IMR-90 (cell line): ENCODE data around the gene CARNS1. TPM values are rescaled to one million over a fixed set of nuclear protein-coding genes. Genes with fewer than 3 reads are reported as not detected.

Source experiments
- ATAC-seq: fragments of 200-7000 bp; cut with Tn5 transposase; 2 replicates; pipeline ENCODE4 v1.9.1; 2020; ENCODE audit warnings: low read depth, mild to moderate bottlenecking, moderate library complexity
- BruUV-seq: library from RNA; stranded (reverse); fragments of 400-500 nt; replicated peaks from 2 replicates; lab custom pipeline; 2021; lab: Mats Ljungman, UMichigan
- CTCF ChIA-PET: fragments of 300-600 bp; formaldehyde crosslinking; extraction: SDS; loops from one replicate; lab custom pipeline; 2021; ENCODE audit warnings: antibody characterized with exemption; lab: Yijun Ruan, JAX
- POLR2A ChIA-PET: fragments of 300-600 bp; sonication (Branson Sonifier 250); formaldehyde crosslinking; loops from one replicate; lab custom pipeline; 2022; ENCODE audit warnings: antibody characterized with exemption; ENCODE audit not compliant: unreplicated experiment; lab: Charles Lee
- DNase-seq: peaks from one replicate; pipeline ENCODE4 v3.0.0; 2013
- H2AFZ ChIP-seq: replicated peaks from 2 replicates; pipeline ENCODE3; 2013; ENCODE audit warnings: low read length, mild to moderate bottlenecking; ENCODE audit not compliant: poor library complexity
- H2AK5ac ChIP-seq: 2 replicates; pipeline ENCODE4 v1.6.1; 2013; ENCODE audit warnings: low read depth, low read length, inconsistent platforms
- H2AK9ac ChIP-seq: replicated peaks from 2 replicates; pipeline ENCODE3; 2013; ENCODE audit warnings: mild to moderate bottlenecking, low read depth, low read length, moderate library complexity; ENCODE audit not compliant: poor library complexity
- H2BK120ac ChIP-seq: 2 replicates; pipeline ENCODE4 v1.6.1; 2013; ENCODE audit warnings: low read depth, low read length, inconsistent platforms
- H2BK15ac ChIP-seq: 3 replicates; pipeline ENCODE4 v1.6.1; 2013; ENCODE audit warnings: low read depth, low read length, inconsistent platforms
- H2BK20ac ChIP-seq: 2 replicates; pipeline ENCODE4 v1.6.1; 2013; ENCODE audit warnings: low read depth, mild to moderate bottlenecking, inconsistent platforms, low read length, moderate library complexity
- H2BK5ac ChIP-seq: 2 replicates; pipeline ENCODE4 v1.6.1; 2013; ENCODE audit warnings: mild to moderate bottlenecking, low read depth, low read length, inconsistent platforms; ENCODE audit not compliant: poor library complexity, severe bottlenecking
- H3K14ac ChIP-seq: replicated peaks from 2 replicates; pipeline ENCODE4 v1.6.1; 2013; ENCODE audit warnings: low read depth, low read length, inconsistent platforms
- H3K18ac ChIP-seq: 2 replicates; pipeline ENCODE4 v1.6.1; 2013; ENCODE audit warnings: low read depth, low read length, control low read depth
- H3K23ac ChIP-seq: 2 replicates; pipeline ENCODE4 v1.6.1; 2013; ENCODE audit warnings: low read depth, low read length, inconsistent platforms
- H3K27ac ChIP-seq: 2 replicates; pipeline ENCODE4 v1.5.1; 2013; ENCODE audit warnings: mild to moderate bottlenecking, control low read depth, low read length; ENCODE audit not compliant: insufficient read depth
- H3K27me3 ChIP-seq: 2 replicates; pipeline ENCODE4 v1.6.1; 2013; ENCODE audit warnings: low read length; ENCODE audit not compliant: control insufficient read depth, insufficient read depth
- H3K36me3 ChIP-seq: 2 replicates; pipeline ENCODE4 v1.6.1; 2013; ENCODE audit warnings: low read length, mixed read lengths; ENCODE audit not compliant: control insufficient read depth, insufficient read depth
- H3K4ac ChIP-seq: 2 replicates; pipeline ENCODE4 v1.6.1; 2013; ENCODE audit warnings: low read depth, low read length, inconsistent platforms
- H3K4me1 ChIP-seq: 2 replicates; pipeline ENCODE4 v1.6.1; 2013; ENCODE audit warnings: low read length, mixed read lengths; ENCODE audit not compliant: control insufficient read depth, insufficient read depth
- H3K4me2 ChIP-seq: 2 replicates; pipeline ENCODE4 v1.6.1; 2013; ENCODE audit warnings: low read depth, mild to moderate bottlenecking, control low read depth, low read length, moderate library complexity
- H3K4me3 ChIP-seq: 2 replicates; pipeline ENCODE4 v1.5.1; 2013; ENCODE audit warnings: low read depth, mild to moderate bottlenecking, control low read depth, low read length, moderate library complexity; ENCODE audit not compliant: insufficient read depth
- H3K56ac ChIP-seq: 2 replicates; pipeline ENCODE4 v1.6.1; 2013; ENCODE audit warnings: low read length, inconsistent platforms; ENCODE audit not compliant: insufficient read depth; ENCODE audit errors: extremely low read depth
- H3K79me1 ChIP-seq, 2 experiments: 2 replicates each; pipeline ENCODE4 v1.6.1; 2013; ENCODE audit warnings: low read length in 2 of 2, inconsistent platforms in 1 of 2, low read depth in 1 of 2
- H3K9ac ChIP-seq: 2 replicates; pipeline ENCODE4 v1.6.1; 2013; ENCODE audit warnings: low read depth, low read length, control low read depth
- H3K9me1 ChIP-seq: 2 replicates; pipeline ENCODE4 v1.6.1; 2013; ENCODE audit warnings: low read length, inconsistent platforms; ENCODE audit not compliant: insufficient read depth
- H3K9me3 ChIP-seq: 2 replicates; pipeline ENCODE4 v1.6.1; 2013; ENCODE audit warnings: low read length; ENCODE audit not compliant: control insufficient read depth, insufficient read depth
- H4K20me1 ChIP-seq: 2 replicates; pipeline ENCODE4 v1.6.1; 2013; ENCODE audit warnings: low read length, inconsistent platforms; ENCODE audit not compliant: insufficient read depth
- H4K5ac ChIP-seq: 2 replicates; pipeline ENCODE4 v1.6.1; 2013; ENCODE audit warnings: mild to moderate bottlenecking, low read depth, low read length, control low read depth
- H4K8ac ChIP-seq, 2 experiments: 2 replicates each; pipeline ENCODE4 v1.6.1; 2013; ENCODE audit warnings: low read depth in 2 of 2, low read length in 2 of 2, control low read depth in 1 of 2, inconsistent platforms in 1 of 2
- H4K91ac ChIP-seq: 2 replicates; pipeline ENCODE4 v1.6.1; 2013; ENCODE audit warnings: low read depth, low read length, inconsistent platforms; ENCODE audit not compliant: insufficient read depth
- MAZ ChIP-seq: IDR thresholded peaks from 2 replicates; pipeline ENCODE4 v1.6.1; 2012; ENCODE audit warnings: low read depth, mild to moderate bottlenecking, low read length, improper control_type of control experiment, moderate library complexity, borderline replicate concordance
- USF2 ChIP-seq: fragments of 150-350 bp; IDR thresholded peaks from 2 replicates; pipeline ENCODE4 v1.6.1; 2017; ENCODE audit warnings: mild to moderate bottlenecking, antibody characterized with exemption, low read length, low read depth
- WGBS, 2 experiments: methylation state at CpG; one replicate each; pipeline versions ENCODE4 v1.1.5 to v1.1.7; 2013; ENCODE audit warnings: missing lambda C conversion rate in 2 of 2; ENCODE audit not compliant: insufficient read length in 1 of 2; ENCODE audit errors: extremely low coverage in 2 of 2; 5-methylcytosine and 5-hydroxymethylcytosine counted together
- dilution Hi-C: fragments of 300-500 bp; cut with HindIII; formaldehyde crosslinking; loops from one replicate; pipeline ENCODE4 v1.14.3; 2018; ENCODE audit warnings: low sequenced_read_pairs; ENCODE audit not compliant: unreplicated experiment
- in situ Hi-C: fragments of 300-500 bp; cut with MboI; formaldehyde crosslinking; loops from 3 replicates; pipeline ENCODE4 v1.14.3; 2019; ENCODE audit warnings: low sequenced_read_pairs, inconsistent platforms, mixed read lengths
- intact Hi-C: fragments of 100-400 bp; cut with micrococcal nuclease; formaldehyde crosslinking; loops from 2 replicates; pipeline ENCODE4 v1.10.0; 2022
- polyA plus RNA-seq, 3 experiments: library from polyadenylated mRNA; depleted of rRNA; stranded (reverse); fragments of >200 nt; gene quantifications; 2 replicates each; pipeline ENCODE4 v1.2.3, GENCODE V29; 2012; ENCODE audit warnings: low replicate concordance in 1 of 3
- total RNA-seq: library from RNA; depleted of rRNA; stranded (reverse); fragments of >200 nt; gene quantifications from 2 replicates; pipeline ENCODE4 v1.2.3, GENCODE V29; 2012

Gene CARNS1
- total and polyA plus RNA-seq, 2 of the 4 experiments (the other 2 are of a cell fraction): under 0.01 to 0.32 TPM

GRCh38 chr11:67398661-67399563 is 16.6 kb upstream of the CARNS1 start:
- H2BK15ac ChIP-seq: no peak overlapping the region
- peaks cover 13% of the 10 kb centered on the region for H3K4me1 ChIP-seq
- no peak overlapping the region for H4K8ac ChIP-seq
- no peak overlapping the region for H3K27ac ChIP-seq
- no peak overlapping the region for H2BK20ac ChIP-seq
- H2BK120ac ChIP-seq: no peak overlapping the region
- H3K4ac ChIP-seq: no peak overlapping the region
- no peaks in the 10 kb centered on the region for H3K27me3 ChIP-seq
- DNase-seq (no peak), ATAC-seq (no peak)
- H3K9me3 ChIP-seq: no peaks in the 10 kb centered on the region
- no peaks in the 10 kb centered on the region for H3K9me1 ChIP-seq
- peak overlapping the region; percentile 44 for H2AK9ac ChIP-seq
- peak overlapping the region; percentile 14 for H2AFZ ChIP-seq
- 87% methylated on average over 16 of the region's 31 CpGs; no CpG with 5 or more reads in 1 of the 2 experiments for WGBS, 2 experiments
- intact Hi-C loops: no loop called here
- ChIA-PET POLR2A (no interaction called here), CTCF (no interaction called here)
- no peak overlapping the region for H3K9ac ChIP-seq
- no peak overlapping the region for H2BK5ac ChIP-seq
- no peak overlapping the region for H4K5ac ChIP-seq
- no peak overlapping the region for H3K18ac ChIP-seq
- no peak overlapping the region for H3K4me3 ChIP-seq
- no peak overlapping the region for H3K4me2 ChIP-seq
- H3K36me3 ChIP-seq: peaks cover 41% of the 10 kb centered on the region
- in situ Hi-C loops: no loop called here
- TF ChIP-seq MAZ: no peak
- TF ChIP-seq USF2: no peak
- no peak overlapping the region for H4K91ac ChIP-seq
- TSS peak; percentile 87 for BruUV-seq
- no peak overlapping the region for H3K56ac ChIP-seq
- peaks cover 35% of the 10 kb centered on the region for H4K20me1 ChIP-seq
- no peak overlapping the region for H3K14ac ChIP-seq
- no peak overlapping the region for H2AK5ac ChIP-seq
- no peak overlapping the region for H3K23ac ChIP-seq
- peaks cover 17 to 35% of the 10 kb centered on the region in 2 experiments; a peak in 3 of 4 replicates for H3K79me1 ChIP-seq
- dilution Hi-C loops: no loop called here
